Panc1 (cell line): ENCODE data around the gene ZNF665. TPM values are rescaled to one million over a fixed set of nuclear protein-coding genes. Genes with fewer than 3 reads are reported as not detected.

Source experiments
- ATAC-seq: fragments of 200-7000 bp; cut with Tn5 transposase; 2 replicates; pipeline ENCODE4 v1.9.1; 2020; ENCODE audit warnings: mild to moderate bottlenecking, moderate library complexity
- BruUV-seq: library from RNA; stranded (reverse); fragments of 400-500 nt; replicated peaks from 2 replicates; lab custom pipeline; 2021; lab: Mats Ljungman, UMichigan
- CTCF ChIA-PET: fragments of 300-600 bp; sonication (Branson Sonifier 250); formaldehyde crosslinking; loops from one replicate; lab custom pipeline; 2022; ENCODE audit warnings: antibody characterized with exemption; lab: Charles Lee
- POLR2A ChIA-PET: fragments of 300-600 bp; sonication (Branson Sonifier 250); formaldehyde crosslinking; loops from one replicate; lab custom pipeline; 2022; ENCODE audit warnings: antibody characterized with exemption; lab: Charles Lee
- DNase-seq: peaks from one replicate; pipeline ENCODE4 v3.0.0-alpha.2; 2010; ENCODE audit warnings: low read depth, low spot score
- H3K27ac ChIP-seq: 2 replicates; pipeline ENCODE4 v1.5.1; 2011; ENCODE audit warnings: mild to moderate bottlenecking, low read length, inconsistent platforms
- H3K27me3 ChIP-seq: fragments of 200-500 bp; sonication (Bioruptor generic); 2 replicates; pipeline ENCODE4 v1.6.0; 2014; ENCODE audit warnings: low read length, inconsistent platforms; ENCODE audit not compliant: control insufficient read depth, insufficient read depth
- H3K36me3 ChIP-seq: fragments of 200-500 bp; sonication (Bioruptor generic); 2 replicates; pipeline ENCODE4 v1.5.1; 2014; ENCODE audit warnings: inconsistent platforms, mild to moderate bottlenecking, low read length, moderate library complexity; ENCODE audit not compliant: control insufficient read depth, insufficient read depth
- H3K4me1 ChIP-seq: 2 replicates; pipeline ENCODE4 v1.5.1; 2011; ENCODE audit warnings: inconsistent platforms, mild to moderate bottlenecking, low read length, moderate library complexity; ENCODE audit not compliant: control insufficient read depth, insufficient read depth
- H3K4me3 ChIP-seq, 2 experiments: 2 replicates each; pipeline ENCODE4 v1.5.1; 2011 to 2012; ENCODE audit warnings: low read depth in 2 of 2, low read length in 2 of 2, mild to moderate bottlenecking in 2 of 2, inconsistent platforms in 1 of 2, moderate library complexity in 1 of 2
- H3K9me3 ChIP-seq: fragments of 200-500 bp; sonication (Bioruptor generic); 2 replicates; pipeline ENCODE4 v1.5.1; 2014; ENCODE audit warnings: low read depth, mild to moderate bottlenecking, inconsistent platforms, low read length, moderate library complexity; ENCODE audit not compliant: control insufficient read depth, insufficient read depth
- POLR2AphosphoS5 ChIP-seq: IDR thresholded peaks from 2 replicates; pipeline ENCODE4 v1.6.1; 2012; ENCODE audit warnings: mild to moderate bottlenecking, low read depth, low read length, moderate library complexity
- REST ChIP-seq, 2 experiments: IDR thresholded peaks; 2 replicates each; pipeline ENCODE4 v1.6.1; 2011 to 2012; ENCODE audit warnings: low read depth in 2 of 2, control low read depth in 1 of 2, low read length in 1 of 2, mild to moderate bottlenecking in 1 of 2, moderate library complexity in 1 of 2; ENCODE audit not compliant: insufficient read depth in 1 of 2
- SIN3A ChIP-seq: IDR thresholded peaks from 2 replicates; pipeline ENCODE4 v1.6.1; 2012; ENCODE audit warnings: low read depth, mild to moderate bottlenecking, low read length, moderate library complexity, borderline replicate concordance; ENCODE audit not compliant: insufficient read depth
- TCF7L2 ChIP-seq: IDR thresholded peaks from 2 replicates; pipeline ENCODE4 v1.6.1; 2011; ENCODE audit warnings: mild to moderate bottlenecking, low read depth, low read length, inconsistent platforms
- in situ Hi-C: cut with HindIII; loops from 2 replicates; pipeline ENCODE4 v1.10.0; 2016; ENCODE audit warnings: low sequenced_read_pairs, low pct_unique_long_range_greater_than_20kb
- intact Hi-C: fragments of 100-400 bp; cut with micrococcal nuclease; formaldehyde crosslinking; loops from one replicate; pipeline ENCODE4 v1.10.0; 2022; ENCODE audit not compliant: unreplicated experiment
- total RNA-seq: library from RNA; stranded (reverse); gene quantifications from one replicate; pipeline ENCODE4 v1.2.1, GENCODE V29; 2021; ENCODE audit not compliant: unreplicated experiment
- TF ChIP-seq, protein P1 (sequence below): fragments of 450-650 bp; IDR thresholded peaks from 2 replicates; pipeline ENCODE4 v1.5.1; 2017; ENCODE audit warnings: mild to moderate bottlenecking

The ZNF665 gene
- total RNA-seq, 1 experiment from 2014 or later, result 7.0 TPM

DNA sequence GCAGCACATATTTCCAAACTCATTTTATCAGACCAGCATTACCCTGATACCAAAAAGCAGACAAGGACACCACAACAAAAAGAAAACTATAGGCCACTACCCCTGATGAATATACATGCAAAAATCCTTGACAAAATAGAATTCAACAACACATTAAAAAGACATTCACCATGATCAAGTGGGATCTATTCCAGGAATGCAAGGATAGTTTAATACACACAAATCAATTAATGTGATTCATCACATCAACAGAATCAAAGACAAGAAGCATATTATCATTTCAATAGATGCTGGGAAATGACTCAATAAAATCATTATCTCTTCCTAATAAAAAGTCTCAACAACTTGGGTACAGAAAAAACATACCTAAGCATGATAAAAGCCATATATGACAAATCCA lies 45.5 kb downstream of the ZNF665 start:
- no peak overlapping the region for H3K27ac ChIP-seq
- no peaks in the 10 kb centered on the region for H3K4me1 ChIP-seq
- DNase-seq (no peak), ATAC-seq (no peak)
- intact Hi-C loops, result no loop called here
- no peak for TF ChIP-seq POLR2AphosphoS5
- TF ChIP-seq, protein P1, sequence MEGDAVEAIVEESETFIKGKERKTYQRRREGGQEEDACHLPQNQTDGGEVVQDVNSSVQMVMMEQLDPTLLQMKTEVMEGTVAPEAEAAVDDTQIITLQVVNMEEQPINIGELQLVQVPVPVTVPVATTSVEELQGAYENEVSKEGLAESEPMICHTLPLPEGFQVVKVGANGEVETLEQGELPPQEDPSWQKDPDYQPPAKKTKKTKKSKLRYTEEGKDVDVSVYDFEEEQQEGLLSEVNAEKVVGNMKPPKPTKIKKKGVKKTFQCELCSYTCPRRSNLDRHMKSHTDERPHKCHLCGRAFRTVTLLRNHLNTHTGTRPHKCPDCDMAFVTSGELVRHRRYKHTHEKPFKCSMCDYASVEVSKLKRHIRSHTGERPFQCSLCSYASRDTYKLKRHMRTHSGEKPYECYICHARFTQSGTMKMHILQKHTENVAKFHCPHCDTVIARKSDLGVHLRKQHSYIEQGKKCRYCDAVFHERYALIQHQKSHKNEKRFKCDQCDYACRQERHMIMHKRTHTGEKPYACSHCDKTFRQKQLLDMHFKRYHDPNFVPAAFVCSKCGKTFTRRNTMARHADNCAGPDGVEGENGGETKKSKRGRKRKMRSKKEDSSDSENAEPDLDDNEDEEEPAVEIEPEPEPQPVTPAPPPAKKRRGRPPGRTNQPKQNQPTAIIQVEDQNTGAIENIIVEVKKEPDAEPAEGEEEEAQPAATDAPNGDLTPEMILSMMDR, result no peak
- no peak for TF ChIP-seq TCF7L2
- H3K9me3 ChIP-seq, result peaks cover 63% of the 10 kb centered on the region
- H3K4me3 ChIP-seq, result no peak overlapping the region
- in situ Hi-C loops, result no loop called here
- no peaks in the 10 kb centered on the region for H3K27me3 ChIP-seq
- CTCF ChIA-PET, result no interaction called here
- no peaks in the 10 kb centered on the region; the same call in 1 of the 2 replicates for H3K36me3 ChIP-seq
- POLR2A ChIA-PET, result no interaction called here
- BruUV-seq, result no TSS peak

DNA sequence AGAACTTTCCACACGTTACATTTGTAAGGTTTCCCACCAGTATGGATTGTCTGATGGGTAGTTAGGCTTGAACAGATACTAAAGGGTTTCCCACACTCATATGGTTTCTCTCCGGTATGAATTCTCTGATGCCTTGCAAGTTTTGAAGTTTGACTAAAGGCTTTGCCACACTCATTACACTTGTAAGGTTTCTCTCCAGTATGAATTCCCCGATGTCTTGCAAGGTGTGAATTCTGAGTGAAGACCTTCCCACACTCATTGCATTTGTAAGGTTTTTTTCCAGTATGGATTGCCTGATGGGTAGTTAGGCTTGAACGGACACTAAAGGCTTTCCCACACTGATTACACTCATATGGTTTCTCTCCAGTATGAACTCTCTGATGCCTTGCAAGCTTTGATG lies 52.8 kb downstream of the ZNF665 start:
- BruUV-seq, result no TSS peak
- intact Hi-C loops, result no loop called here
- TF ChIP-seq TCF7L2 (no peak), REST (IDR thresholded peaks at IDR 0.05; ENCODE audit: insufficient read depth in 1 of 2, low read depth in 2 of 2, low read length in 1 of 2) (no peak), SIN3A (no peak), POLR2AphosphoS5 (no peak)
- TF ChIP-seq, protein P1, result no peak
- peaks cover 10% of the 10 kb centered on the region for H3K36me3 ChIP-seq
- H3K27me3 ChIP-seq, result no peaks in the 10 kb centered on the region
- peaks cover 66% of the 10 kb centered on the region for H3K9me3 ChIP-seq
- no peak for DNase-seq
- POLR2A ChIA-PET, result no interaction called here
- H3K27ac ChIP-seq, result no peak overlapping the region
- CTCF ChIA-PET, result no interaction called here
- in situ Hi-C loops, result no loop called here
- no peak for ATAC-seq
- no peaks in the 10 kb centered on the region for H3K4me1 ChIP-seq
- no peak overlapping the region for H3K4me3 ChIP-seq

GRCh38 chr19:53136432-53136831 lies 56.7 kb downstream of the ZNF665 start:
- in situ Hi-C loops, result no loop called here
- H3K36me3 ChIP-seq, result peaks cover under 1% of the 10 kb centered on the region; the same call in 1 of the 2 replicates
- H3K9me3 ChIP-seq, result peaks cover 40% of the 10 kb centered on the region

More at GRCh38 chr19:53136432-53136831, 56.7 kb downstream of the ZNF665 start:
- H3K4me1 ChIP-seq, result no peaks in the 10 kb centered on the region
- intact Hi-C loops, result no loop called here
- ATAC-seq, result no peak
- ChIA-PET CTCF (no interaction called here), POLR2A (no interaction called here)
- H3K27me3 ChIP-seq, result no peaks in the 10 kb centered on the region
- no peak overlapping the region for H3K27ac ChIP-seq
- TF ChIP-seq REST (IDR thresholded peaks at IDR 0.05; ENCODE audit: insufficient read depth in 1 of 2, low read depth in 2 of 2, low read length in 1 of 2) (no peak), SIN3A (no peak), TCF7L2 (no peak), POLR2AphosphoS5 (no peak)
- TF ChIP-seq, protein P1, result no peak
- no TSS peak for BruUV-seq
- DNase-seq, result no peak
- H3K4me3 ChIP-seq, result no peak overlapping the region
